Activated naive CD4-positive, alpha-beta T cell treated with anti-CD3 and anti-CD28 coated beads, Interleukin-2, amount 10 ng/mL, durations not matched to agents 7 days and 5 days (primary cell): Measurements from ENCODE around the gene SLAIN1.
"Not testable (repeated sequence)": the region's sequence is repeated elsewhere in the genome, so short reads cannot be mapped to it uniquely, and the experiment has no call there.

ENCODE experiments used
- CTCF ChIA-PET: fragments of 350-600 bp; sonication (Branson Sonifier 250); formaldehyde crosslinking; loops from one replicate; lab custom pipeline; 2021; ENCODE audit warnings: antibody characterized with exemption; lab: Charles Lee
- DNase-seq: peaks from one replicate; pipeline ENCODE4 v3.0.0-alpha.2; 2020
- H3K27ac Mint-ChIP-seq: one replicate; pipeline ENCODE4 v1.8.0; 2021; ENCODE audit warnings: mild to moderate bottlenecking, moderate library complexity, mixed read lengths
- H3K27me3 Mint-ChIP-seq: one replicate; pipeline ENCODE4 v1.8.0; 2021; ENCODE audit warnings: mild to moderate bottlenecking, mixed read lengths
- H3K36me3 Mint-ChIP-seq: one replicate; pipeline ENCODE4 v1.8.0; 2021; ENCODE audit warnings: mixed read lengths
- H3K4me1 Mint-ChIP-seq: one replicate; pipeline ENCODE4 v1.8.0; 2021; ENCODE audit warnings: mixed read lengths
- H3K4me3 Mint-ChIP-seq: one replicate; pipeline ENCODE4 v1.8.0; 2021; ENCODE audit warnings: mild to moderate bottlenecking, moderate library complexity, mixed read lengths
- H3K9me3 Mint-ChIP-seq: one replicate; pipeline ENCODE4 v1.8.0; 2021; ENCODE audit warnings: mixed read lengths

The SLAIN1 gene

DNA sequence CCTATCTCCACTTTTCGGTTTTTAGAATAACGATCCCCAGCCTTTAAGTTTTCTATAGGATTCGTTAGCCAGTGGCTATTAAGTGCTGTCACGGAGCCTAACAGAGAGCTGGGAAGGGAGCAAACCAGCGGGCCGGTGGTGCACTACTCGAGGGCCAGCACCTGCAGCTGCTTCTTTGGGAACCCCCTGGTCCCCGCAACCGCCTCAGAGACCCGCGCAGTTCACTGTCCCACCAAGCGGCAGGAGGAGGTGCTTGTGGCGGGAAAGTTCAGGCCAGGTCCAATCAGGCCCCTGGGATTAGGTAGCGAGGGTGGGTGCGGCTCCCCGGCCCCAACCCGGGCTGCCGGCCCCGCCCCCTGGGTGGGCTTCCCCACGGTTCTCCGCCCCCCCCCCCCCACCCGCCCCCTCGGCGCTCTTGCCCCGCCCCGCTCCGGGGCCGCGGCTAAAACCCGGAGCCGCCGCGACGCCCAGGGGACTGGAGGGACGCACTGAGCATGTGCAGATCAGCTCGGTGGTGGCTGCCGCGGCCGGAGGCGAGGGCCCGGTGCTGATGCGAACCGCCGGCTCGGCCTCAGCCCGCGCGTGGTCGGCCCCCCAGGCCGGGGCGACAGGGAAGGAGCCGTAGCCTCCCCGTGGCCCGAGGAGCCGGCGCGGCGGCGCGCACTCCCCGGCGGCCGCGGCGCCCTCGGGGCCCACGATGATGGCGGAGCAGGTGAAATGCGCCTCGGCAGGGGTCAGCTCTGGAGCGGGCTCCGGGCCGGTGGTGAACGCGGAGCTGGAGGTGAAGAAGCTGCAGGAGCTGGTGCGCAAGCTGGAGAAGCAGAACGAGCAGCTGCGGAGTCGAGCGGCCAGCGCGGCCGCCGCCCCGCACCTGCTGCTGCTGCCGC is at the start of gene SLAIN1:
Gene SLAIN1, plus strand, starts transcription at position 471 of the 887 bp plus-strand sequence. Its CDS starts 227 bp downstream, at position 698.
- peak; percentile 83 for DNase-seq
- H3K4me1 Mint-ChIP-seq: peaks cover 36% of the 10 kb centered on the region
- H3K9me3 Mint-ChIP-seq: no peaks in the 10 kb centered on the region
- H3K27me3 Mint-ChIP-seq: peaks cover 17% of the 10 kb centered on the region
- CTCF ChIA-PET: interaction anchor here (1.8 kb wide), 1 partner anchor 29 kb away, joined by 5 read pairs; no protein-coding TSS in a partner anchor
- H3K27ac Mint-ChIP-seq: peak within 1 kb of the TSS; percentile 88
- peaks cover 4% of the 10 kb centered on the region for H3K36me3 Mint-ChIP-seq
- peak within 1 kb of the TSS; percentile 92 for H3K4me3 Mint-ChIP-seq

DNA sequence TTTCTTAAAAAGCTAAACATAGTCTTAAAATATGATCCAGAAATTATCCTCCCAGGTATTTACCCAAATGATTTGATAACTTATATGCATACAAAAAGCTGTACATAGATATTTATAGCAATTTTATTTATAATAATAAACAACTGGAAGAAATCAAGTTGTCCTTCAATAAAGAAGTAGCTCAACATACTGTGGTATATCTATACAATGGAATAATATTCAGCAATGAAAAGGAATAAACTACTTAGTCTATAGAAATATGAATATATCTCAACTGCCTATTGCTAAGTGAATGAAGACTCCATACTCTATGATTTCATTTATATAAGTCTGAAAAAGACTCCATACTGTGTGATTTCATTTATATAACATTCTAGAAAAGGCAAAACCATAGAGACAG is 47.1 kb upstream of the SLAIN1 start:
- CTCF ChIA-PET: no interaction called here
- H3K4me3 Mint-ChIP-seq: no peak overlapping the region
- H3K27me3 Mint-ChIP-seq: peaks cover 3% of the 10 kb centered on the region
- no peak overlapping the region for H3K27ac Mint-ChIP-seq
- no peaks in the 10 kb centered on the region for H3K4me1 Mint-ChIP-seq
- DNase-seq: no peak
- no peaks in the 10 kb centered on the region for H3K9me3 Mint-ChIP-seq
- no peaks in the 10 kb centered on the region for H3K36me3 Mint-ChIP-seq

GRCh38 chr13:77653301-77653700 is 44.2 kb upstream of the SLAIN1 start:
- CTCF ChIA-PET: no interaction called here
- Mint-ChIP-seq H3K4me3 (no peak overlapping the region), H3K27me3 (peaks cover 3% of the 10 kb centered on the region), H3K36me3 (no peaks in the 10 kb centered on the region), H3K27ac (no peak overlapping the region), H3K9me3 (no peaks in the 10 kb centered on the region), H3K4me1 (no peaks in the 10 kb centered on the region)
- no peak for DNase-seq

DNA sequence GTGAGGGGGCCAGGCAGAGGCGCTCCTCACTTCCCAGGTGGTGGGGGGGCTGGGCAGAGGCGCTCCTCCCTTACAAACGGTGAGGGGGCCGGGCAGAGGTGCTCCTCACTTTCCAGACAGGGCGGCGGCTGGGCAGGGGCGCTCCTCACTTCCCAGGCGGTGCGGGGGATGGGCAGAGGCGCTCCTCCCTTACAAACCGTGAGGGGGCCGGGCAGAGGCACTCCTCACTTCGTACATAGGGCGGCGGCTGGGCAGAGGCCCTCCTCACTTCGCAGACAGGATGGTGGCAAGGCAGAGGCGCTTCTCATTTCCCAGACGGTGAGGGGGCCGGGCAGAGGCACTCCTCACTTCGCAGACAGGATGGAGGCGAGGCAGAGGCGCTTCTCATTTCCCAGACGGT is 37.5 kb upstream of the SLAIN1 start:
- H3K27ac Mint-ChIP-seq, H3K9me3 Mint-ChIP-seq, DNase-seq, H3K4me3 Mint-ChIP-seq, H3K27me3 Mint-ChIP-seq, H3K4me1 Mint-ChIP-seq, H3K36me3 Mint-ChIP-seq, CTCF ChIA-PET: not testable (repeated sequence)

DNA sequence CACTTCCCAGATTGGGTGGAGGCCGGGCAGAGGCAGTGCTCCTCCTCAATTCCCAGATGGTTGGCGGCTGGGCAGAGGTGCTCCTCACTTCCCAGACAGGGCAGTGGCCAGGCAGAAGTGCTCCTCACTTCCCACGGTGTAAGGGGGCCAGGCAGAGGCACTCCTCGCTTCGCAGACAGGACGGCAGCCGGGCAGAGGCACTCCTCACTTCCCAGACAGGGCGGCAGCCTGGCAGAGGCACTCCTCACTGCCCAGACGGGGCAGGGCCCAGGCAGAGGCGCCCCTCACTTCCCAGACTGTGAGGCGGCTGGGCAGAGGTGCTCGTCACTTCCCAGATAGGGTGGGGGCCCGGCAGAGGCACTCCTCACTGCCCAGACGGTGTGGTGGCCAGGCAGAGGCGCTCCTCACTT is 36.6 kb upstream of the SLAIN1 start:
- CTCF ChIA-PET: no interaction called here
- H3K27ac Mint-ChIP-seq: no peak overlapping the region
- no peaks in the 10 kb centered on the region for H3K27me3 Mint-ChIP-seq
- no peak overlapping the region for H3K4me3 Mint-ChIP-seq
- no peaks in the 10 kb centered on the region for H3K36me3 Mint-ChIP-seq
- no peak for DNase-seq
- no peaks in the 10 kb centered on the region for H3K4me1 Mint-ChIP-seq
- no peaks in the 10 kb centered on the region for H3K9me3 Mint-ChIP-seq

DNA sequence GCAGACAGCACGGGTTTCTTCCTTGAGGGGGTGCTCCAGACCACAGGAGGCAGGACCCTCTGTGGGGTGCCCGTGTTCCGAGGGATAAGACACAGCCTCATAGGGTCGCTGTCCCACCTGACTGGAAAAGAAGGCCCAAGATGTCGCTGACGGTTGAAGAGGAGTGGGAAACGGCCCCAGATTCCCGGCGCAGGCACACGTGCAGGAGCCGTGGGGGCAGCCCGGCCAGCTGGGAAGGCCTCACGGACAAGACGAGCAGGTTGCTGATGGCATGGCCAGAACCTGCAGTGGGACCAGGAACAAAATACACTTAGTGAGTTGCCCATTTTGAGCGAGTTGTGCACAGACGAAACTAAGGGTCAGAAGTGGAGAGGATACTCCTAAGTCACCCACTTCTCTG is 35.2 kb upstream of the SLAIN1 start:
- H3K4me1 Mint-ChIP-seq, H3K4me3 Mint-ChIP-seq, H3K27me3 Mint-ChIP-seq, H3K9me3 Mint-ChIP-seq, CTCF ChIA-PET, H3K27ac Mint-ChIP-seq, H3K36me3 Mint-ChIP-seq, DNase-seq: not testable (repeated sequence)

GRCh38 chr13:77662831-77663230 is 34.7 kb upstream of the SLAIN1 start:
- DNase-seq, H3K9me3 Mint-ChIP-seq, H3K27me3 Mint-ChIP-seq, H3K36me3 Mint-ChIP-seq, H3K4me3 Mint-ChIP-seq, CTCF ChIA-PET, H3K27ac Mint-ChIP-seq, H3K4me1 Mint-ChIP-seq: not testable (repeated sequence)

DNA sequence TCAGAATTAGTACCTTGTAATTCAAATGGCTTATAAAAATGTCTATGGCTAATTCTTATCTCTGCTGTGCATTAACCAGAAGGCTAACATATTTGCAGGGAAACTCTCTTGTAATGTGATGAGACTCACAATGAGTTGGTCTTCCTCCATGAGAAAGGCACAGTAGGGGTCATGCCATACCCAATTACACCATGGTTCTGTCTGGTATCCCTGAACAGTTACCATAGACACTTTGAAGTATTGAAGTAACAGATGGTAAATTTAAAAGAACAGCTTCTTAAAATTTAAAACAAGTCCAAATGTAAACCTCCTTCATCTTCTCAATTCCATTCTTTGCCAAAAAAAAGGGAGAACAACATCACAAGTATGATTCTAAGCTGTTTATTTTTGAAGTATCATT is 22.6 kb upstream of the SLAIN1 start:
- Mint-ChIP-seq H3K36me3 (no peaks in the 10 kb centered on the region), H3K27me3 (peaks cover 33% of the 10 kb centered on the region), H3K9me3 (no peaks in the 10 kb centered on the region), H3K4me3 (no peak overlapping the region), H3K4me1 (peaks cover 3% of the 10 kb centered on the region), H3K27ac (no peak overlapping the region)
- CTCF ChIA-PET: no interaction called here
- no peak for DNase-seq

- H3K36me3 Mint-ChIP-seq: no peaks in the 10 kb centered on the region
- H3K4me1 Mint-ChIP-seq: no peaks in the 10 kb centered on the region
- no peaks in the 10 kb centered on the region for H3K9me3 Mint-ChIP-seq
- CTCF ChIA-PET: no interaction called here
- H3K27me3 Mint-ChIP-seq: peaks cover 31% of the 10 kb centered on the region
- H3K4me3 Mint-ChIP-seq: no peak overlapping the region
- DNase-seq: no peak
- H3K27ac Mint-ChIP-seq: no peak overlapping the region
Observed at GRCh38 chr13:77678691-77679235, 18.7 kb upstream of the SLAIN1 start.

- no peaks in the 10 kb centered on the region for H3K9me3 Mint-ChIP-seq
- H3K27ac Mint-ChIP-seq: no peak overlapping the region
- CTCF ChIA-PET: no interaction called here
- no peak for DNase-seq
- no peaks in the 10 kb centered on the region for H3K4me1 Mint-ChIP-seq
- no peak overlapping the region for H3K4me3 Mint-ChIP-seq
- H3K36me3 Mint-ChIP-seq: no peaks in the 10 kb centered on the region
- H3K27me3 Mint-ChIP-seq: no peaks in the 10 kb centered on the region
Observed at GRCh38 chr13:77687799-77688198, 9.7 kb upstream of the SLAIN1 start.

DNA sequence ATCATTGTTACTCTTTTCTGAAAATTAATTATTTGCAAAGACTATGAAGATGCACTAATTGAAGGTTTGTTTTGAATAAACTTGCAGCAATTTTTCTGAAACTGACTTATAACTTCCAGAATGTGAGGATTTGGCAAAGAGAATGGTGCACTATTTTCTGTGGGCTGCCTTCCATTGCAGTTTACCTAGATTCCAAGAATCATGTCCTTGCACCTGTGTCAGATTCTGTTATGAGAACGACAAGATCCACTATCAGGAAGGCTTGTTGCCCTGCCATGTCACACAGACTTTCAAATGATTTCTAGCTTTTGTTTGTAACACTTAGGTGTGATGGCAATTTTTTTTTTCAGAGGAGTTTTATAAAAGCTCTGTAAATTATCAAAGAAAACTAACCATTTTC is 5.6 kb upstream of the SLAIN1 start:
- Mint-ChIP-seq H3K36me3 (no peaks in the 10 kb centered on the region), H3K27me3 (peaks cover 12% of the 10 kb centered on the region), H3K4me3 (no peak overlapping the region), H3K9me3 (no peaks in the 10 kb centered on the region), H3K27ac (no peak overlapping the region), H3K4me1 (peaks cover 15% of the 10 kb centered on the region)
- DNase-seq: no peak
- CTCF ChIA-PET: no interaction called here

DNA sequence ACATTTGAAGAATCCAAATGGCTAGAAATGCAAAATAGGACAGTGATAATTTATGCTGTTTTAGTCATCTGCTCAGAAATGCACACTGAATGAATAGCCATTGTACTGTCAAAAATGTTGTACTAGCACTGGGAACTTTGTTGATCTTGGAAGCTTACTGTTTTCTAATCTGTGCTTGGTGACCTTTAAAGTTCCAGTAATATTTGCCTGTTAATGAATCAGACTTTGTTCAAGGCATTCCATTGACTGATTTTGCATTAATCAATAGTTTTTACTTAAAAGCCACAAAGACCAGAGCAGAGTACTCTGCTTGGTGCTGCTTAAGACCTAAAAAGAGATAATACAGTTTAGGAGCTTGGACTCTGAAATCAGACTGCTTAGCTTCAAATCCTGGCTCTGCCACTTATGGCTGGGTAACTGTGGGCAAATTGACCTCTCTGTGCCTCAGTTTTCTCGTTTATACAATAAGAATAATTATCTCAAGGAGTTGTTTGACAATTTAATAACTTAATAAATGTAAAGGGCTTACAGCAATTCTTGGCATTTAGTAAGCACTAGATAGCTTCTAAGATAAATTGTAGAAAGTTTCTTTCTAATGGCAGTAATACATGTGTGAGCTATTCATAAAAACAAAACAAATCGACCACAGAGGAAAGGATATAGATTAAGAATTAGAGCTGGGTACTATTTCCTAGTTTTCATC is 4.6 kb upstream of the SLAIN1 start:
- no peak for DNase-seq
- Mint-ChIP-seq H3K27ac (no peak overlapping the region), H3K27me3 (peaks cover 17% of the 10 kb centered on the region), H3K36me3 (no peaks in the 10 kb centered on the region), H3K9me3 (no peaks in the 10 kb centered on the region), H3K4me1 (peaks cover 18% of the 10 kb centered on the region), H3K4me3 (no peak overlapping the region)
- CTCF ChIA-PET: no interaction called here

DNA sequence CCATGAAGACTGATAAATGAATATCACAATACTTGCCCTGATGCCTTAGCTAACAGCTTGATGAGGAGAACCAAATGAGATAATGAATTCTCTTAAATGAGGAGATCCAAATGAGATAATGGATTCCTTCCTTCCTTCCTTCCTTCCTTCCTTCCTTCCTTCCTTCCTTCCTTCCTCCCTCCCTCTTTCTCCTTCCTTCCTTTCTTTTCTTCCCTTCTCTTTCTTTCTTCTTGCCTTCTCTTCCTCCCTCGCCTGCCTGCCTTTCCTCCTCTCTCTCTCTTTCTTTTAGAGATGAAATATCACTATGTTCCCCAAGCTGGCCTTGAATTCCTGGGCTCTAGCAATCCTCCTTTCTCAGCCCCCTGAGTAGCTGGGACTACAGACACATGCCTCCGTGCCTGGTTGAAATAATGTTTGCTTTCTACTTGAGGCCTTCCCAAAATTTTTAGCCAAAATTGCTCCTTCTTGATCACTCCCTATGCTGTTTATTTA is 4.0 kb upstream of the SLAIN1 start:
- CTCF ChIA-PET: no interaction called here
- H3K27ac Mint-ChIP-seq: no peak overlapping the region
- H3K4me1 Mint-ChIP-seq: peaks cover 18% of the 10 kb centered on the region
- H3K27me3 Mint-ChIP-seq: peaks cover 17% of the 10 kb centered on the region
- DNase-seq: no peak
- no peaks in the 10 kb centered on the region for H3K9me3 Mint-ChIP-seq
- H3K4me3 Mint-ChIP-seq: no peak overlapping the region
- H3K36me3 Mint-ChIP-seq: no peaks in the 10 kb centered on the region

GRCh38 chr13:77696006-77696878 is 1.2 kb upstream of the SLAIN1 start:
- Mint-ChIP-seq H3K27ac (no peak overlapping the region), H3K4me3 (peak overlapping the region; percentile 77), H3K36me3 (peaks cover 3% of the 10 kb centered on the region), H3K27me3 (peaks cover 17% of the 10 kb centered on the region), H3K9me3 (no peaks in the 10 kb centered on the region), H3K4me1 (peaks cover 36% of the 10 kb centered on the region)
- no peak for DNase-seq
- CTCF ChIA-PET: interaction anchor here (1.2 to 1.8 kb wide), 2 partner anchors 30 to 103 kb away, joined by 5 read pairs; no protein-coding TSS in a partner anchor
